ENCODE results near the gene ZBTB38. TPM values are rescaled to one million over a fixed set of nuclear protein-coding genes. Genes with fewer than 3 reads are reported as not detected.

Gene ZBTB38
- total RNA-seq, 1 donor from 2014 or later = 89.6 TPM

DNA sequence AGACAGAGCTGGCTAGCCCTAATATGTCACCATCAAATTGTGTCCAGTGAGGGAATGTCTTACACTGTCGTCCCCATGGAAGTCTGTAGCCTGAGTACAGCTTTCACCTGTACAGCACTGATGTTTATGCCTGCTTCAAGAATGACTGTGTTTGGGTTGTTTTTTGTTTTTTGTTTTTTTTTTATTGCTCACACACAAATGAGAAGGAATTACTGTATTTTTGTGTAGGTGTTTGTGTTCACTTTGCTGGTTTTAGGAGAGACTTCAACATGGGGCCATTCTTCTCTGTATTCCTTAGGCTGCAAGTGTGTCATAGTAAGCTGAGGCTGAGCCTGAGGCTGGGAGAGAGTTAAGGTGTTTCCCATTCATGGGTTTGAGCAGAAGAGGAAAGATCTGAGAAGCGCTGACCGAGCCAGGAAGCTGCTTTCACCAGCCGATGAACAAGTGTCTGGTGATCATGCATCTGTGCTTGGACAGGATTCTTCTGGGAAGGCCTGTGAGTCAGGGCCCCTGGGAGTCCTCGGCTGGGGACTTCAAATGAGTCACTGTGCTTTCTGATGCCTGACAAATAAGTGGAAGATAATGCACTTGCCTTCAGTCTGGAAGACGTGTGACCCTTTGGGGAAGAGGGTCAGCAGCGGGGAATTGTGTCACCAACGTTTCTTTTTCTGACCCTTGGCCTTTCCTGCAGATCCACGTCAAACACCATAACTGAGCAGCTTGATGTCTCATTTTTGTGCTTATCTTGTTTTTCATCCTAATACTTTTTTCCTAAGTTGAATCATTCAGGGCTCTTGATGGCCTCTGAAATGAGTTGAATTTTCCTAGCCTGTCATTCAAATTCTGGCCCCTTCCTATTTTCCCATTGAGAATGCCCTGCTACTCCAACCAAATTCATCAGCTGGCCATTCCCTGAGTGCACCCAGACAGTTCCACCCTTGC lies 36.7 kb upstream of the ZBTB38 start:
- ATAC-seq = peak; percentile 47 to 52
- Histone ChIP-seq H3K27ac (no peak overlapping the region), H3K9me3 (no peaks in the 10 kb centered on the region), H3K27me3 (ENCODE audit: low read depth) (no peaks in the 10 kb centered on the region), H3K4me1 (peaks cover 16% of the 10 kb centered on the region), H3K36me3 (no peaks in the 10 kb centered on the region), H3K4me3 (no peak overlapping the region)
- TF ChIP-seq, protein P1, sequence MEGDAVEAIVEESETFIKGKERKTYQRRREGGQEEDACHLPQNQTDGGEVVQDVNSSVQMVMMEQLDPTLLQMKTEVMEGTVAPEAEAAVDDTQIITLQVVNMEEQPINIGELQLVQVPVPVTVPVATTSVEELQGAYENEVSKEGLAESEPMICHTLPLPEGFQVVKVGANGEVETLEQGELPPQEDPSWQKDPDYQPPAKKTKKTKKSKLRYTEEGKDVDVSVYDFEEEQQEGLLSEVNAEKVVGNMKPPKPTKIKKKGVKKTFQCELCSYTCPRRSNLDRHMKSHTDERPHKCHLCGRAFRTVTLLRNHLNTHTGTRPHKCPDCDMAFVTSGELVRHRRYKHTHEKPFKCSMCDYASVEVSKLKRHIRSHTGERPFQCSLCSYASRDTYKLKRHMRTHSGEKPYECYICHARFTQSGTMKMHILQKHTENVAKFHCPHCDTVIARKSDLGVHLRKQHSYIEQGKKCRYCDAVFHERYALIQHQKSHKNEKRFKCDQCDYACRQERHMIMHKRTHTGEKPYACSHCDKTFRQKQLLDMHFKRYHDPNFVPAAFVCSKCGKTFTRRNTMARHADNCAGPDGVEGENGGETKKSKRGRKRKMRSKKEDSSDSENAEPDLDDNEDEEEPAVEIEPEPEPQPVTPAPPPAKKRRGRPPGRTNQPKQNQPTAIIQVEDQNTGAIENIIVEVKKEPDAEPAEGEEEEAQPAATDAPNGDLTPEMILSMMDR (IDR thresholded peaks at IDR 0.05) = no peak
- intact Hi-C loops (cut with DNase I) = no loop called here
- no peak for DNase-seq

DNA sequence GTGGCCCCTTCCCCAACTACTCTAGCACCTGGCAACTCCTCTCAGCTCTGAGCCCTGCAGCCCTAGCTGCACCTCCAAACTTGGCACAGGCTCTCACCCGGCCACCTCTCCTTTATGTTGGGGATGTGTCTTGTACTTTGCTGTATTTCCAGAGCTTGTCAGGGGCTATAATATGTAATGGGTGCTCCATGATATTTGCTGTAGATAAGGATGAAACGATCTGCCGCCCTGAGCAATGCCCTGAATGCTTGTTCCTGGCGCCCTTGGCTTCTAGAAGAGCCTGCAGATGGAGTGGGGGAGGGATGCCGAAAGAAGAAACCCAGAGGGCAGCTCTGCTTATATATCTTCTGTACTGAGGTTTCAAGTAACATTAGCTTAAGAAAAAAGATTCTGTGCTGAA lies 35.9 kb upstream of the ZBTB38 start:
- no peaks in the 10 kb centered on the region for H3K27me3 ChIP-seq (ENCODE audit: low read depth)
- intact Hi-C loops (cut with DNase I) = no loop called here
- ATAC-seq (peak; percentile 61 to 63), DNase-seq (no peak)
- TF ChIP-seq, protein P1 (IDR thresholded peaks at IDR 0.05) = no peak
- no peak overlapping the region for H3K4me3 ChIP-seq
- no peaks in the 10 kb centered on the region for H3K36me3 ChIP-seq
- H3K9me3 ChIP-seq = no peaks in the 10 kb centered on the region
- peaks cover 23% of the 10 kb centered on the region for H3K4me1 ChIP-seq
- no peak overlapping the region for H3K27ac ChIP-seq

DNA sequence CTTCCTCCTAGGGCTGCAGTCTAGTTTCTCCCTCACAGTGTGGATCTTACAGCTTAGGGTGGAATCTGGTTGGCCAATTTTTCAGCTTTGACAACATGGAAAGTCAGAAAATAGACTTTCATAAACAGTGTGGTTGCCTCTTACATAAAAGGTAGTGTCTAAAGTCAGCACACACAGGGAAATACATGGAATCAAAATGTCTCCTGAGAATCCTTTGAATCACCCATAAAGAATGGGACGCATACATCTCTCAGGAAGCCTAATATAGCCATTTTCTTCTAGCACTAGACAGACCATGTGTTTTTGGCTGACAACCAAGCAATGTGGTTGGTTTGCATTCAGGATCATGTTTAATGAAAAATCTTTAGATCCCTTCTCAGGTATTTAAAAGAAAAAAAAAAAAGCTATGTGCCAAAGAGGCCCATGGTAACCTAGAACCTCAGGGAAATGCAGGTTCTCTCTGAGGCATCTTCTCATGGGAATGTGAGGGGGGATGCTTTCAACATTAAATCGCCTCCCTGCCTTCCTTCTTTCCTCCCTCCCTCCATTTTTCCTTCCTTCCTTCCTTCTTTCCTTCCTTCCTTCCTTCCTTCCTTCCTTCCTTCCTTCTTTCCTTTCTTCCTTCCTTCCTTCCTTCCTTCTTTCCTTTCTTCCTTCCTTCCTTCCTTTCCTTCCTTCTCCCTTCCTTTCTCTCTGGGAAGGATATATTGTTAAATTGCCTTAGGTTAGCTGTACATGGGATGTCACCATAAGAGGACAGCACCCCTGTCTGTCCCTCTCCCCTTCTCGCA lies 34.3 kb upstream of the ZBTB38 start:
- no peak for DNase-seq
- no peak overlapping the region for H3K4me3 ChIP-seq
- no peaks in the 10 kb centered on the region for H3K36me3 ChIP-seq
- TF ChIP-seq, protein P1 (IDR thresholded peaks at IDR 0.05) = no peak
- H3K4me1 ChIP-seq = peaks cover 23% of the 10 kb centered on the region
- ATAC-seq = no peak
- H3K27ac ChIP-seq = no peak overlapping the region
- H3K9me3 ChIP-seq = no peaks in the 10 kb centered on the region
- intact Hi-C loops (cut with DNase I) = no loop called here
- H3K27me3 ChIP-seq (ENCODE audit: low read depth) = no peaks in the 10 kb centered on the region

DNA sequence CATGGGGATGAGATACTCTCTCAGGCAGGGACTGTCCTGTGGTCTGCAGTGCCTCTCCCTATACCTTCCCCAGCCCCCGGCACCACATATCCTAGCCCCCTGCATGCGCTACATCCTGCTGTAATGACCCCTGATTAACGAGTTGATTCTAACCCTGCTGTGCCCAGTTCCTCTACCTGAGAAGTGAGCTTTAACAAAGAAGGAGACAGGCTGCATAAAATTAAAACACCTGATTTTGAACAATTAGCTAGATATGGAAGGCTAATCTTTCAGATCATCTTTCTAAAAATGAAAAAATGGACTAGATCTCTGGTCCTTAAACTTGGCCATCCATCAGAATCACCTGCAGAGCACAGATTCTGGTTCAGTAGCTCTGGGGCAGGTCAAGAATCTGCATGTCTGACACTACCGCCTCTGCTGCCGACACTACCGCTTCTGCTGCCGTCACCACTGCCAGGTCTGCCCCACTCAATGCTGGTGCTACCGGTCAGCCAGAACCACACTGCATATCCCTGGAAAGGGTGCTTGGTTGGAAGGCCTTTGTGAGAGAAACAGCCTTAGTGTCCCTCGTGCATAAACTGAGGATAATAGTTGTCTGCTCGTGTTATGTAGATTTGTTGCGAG lies 33.6 kb upstream of the ZBTB38 start:
- H3K36me3 ChIP-seq = no peaks in the 10 kb centered on the region
- H3K9me3 ChIP-seq = no peaks in the 10 kb centered on the region
- no peak overlapping the region for H3K27ac ChIP-seq
- H3K4me1 ChIP-seq = peaks cover 23% of the 10 kb centered on the region
- TF ChIP-seq, protein P1 (IDR thresholded peaks at IDR 0.05) = no peak
- intact Hi-C loops (cut with DNase I) = no loop called here
- ATAC-seq (no peak), DNase-seq (no peak)
- H3K4me3 ChIP-seq = no peak overlapping the region
- H3K27me3 ChIP-seq (ENCODE audit: low read depth) = no peaks in the 10 kb centered on the region

DNA sequence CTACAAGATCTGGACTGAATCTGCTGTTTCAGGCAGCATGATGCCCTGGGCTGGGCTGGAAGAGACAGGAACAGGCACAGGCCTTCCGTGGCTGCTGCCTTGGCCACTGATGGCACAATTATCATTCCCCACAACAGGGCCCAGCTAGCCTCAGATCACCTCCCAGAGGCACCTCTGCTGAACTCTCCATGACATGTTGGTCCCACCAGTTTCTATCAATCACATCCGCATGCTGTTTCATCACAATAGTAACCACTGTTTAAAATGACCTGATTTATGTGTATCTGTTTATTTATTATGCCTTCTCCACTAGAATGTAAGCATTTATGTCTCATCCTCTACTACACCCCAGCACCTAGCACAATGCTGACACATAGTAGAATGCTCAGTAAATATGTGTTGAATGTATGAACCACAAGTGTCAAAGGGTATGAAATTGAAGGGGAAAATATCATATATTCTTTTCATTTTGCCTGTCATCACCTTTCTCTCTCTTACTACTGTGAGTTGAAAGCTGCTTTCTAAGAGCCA lies 32.7 kb upstream of the ZBTB38 start:
- Histone ChIP-seq H3K27me3 (ENCODE audit: low read depth) (no peaks in the 10 kb centered on the region), H3K4me1 (peaks cover 23% of the 10 kb centered on the region), H3K36me3 (no peaks in the 10 kb centered on the region), H3K4me3 (no peak overlapping the region), H3K27ac (no peak overlapping the region), H3K9me3 (no peaks in the 10 kb centered on the region)
- TF ChIP-seq, protein P1 (IDR thresholded peaks at IDR 0.05) = no peak
- DNase-seq (no peak), ATAC-seq (no peak)
- intact Hi-C loops (cut with DNase I) = no loop called here
